Measurements from ENCODE around the gene SHROOM3.

The SHROOM3 gene

GRCh38 chr4:76626686-76627465 lies 191.8 kb downstream of the SHROOM3 start:
- no peak for DNase-seq

GRCh38 chr4:76628251-76628650 lies 193.2 kb downstream of the SHROOM3 start:
- DNase-seq: no peak

- no peak for DNase-seq
Measured at GRCh38 chr4:76630741-76631140, 195.7 kb downstream of the SHROOM3 start.

DNA sequence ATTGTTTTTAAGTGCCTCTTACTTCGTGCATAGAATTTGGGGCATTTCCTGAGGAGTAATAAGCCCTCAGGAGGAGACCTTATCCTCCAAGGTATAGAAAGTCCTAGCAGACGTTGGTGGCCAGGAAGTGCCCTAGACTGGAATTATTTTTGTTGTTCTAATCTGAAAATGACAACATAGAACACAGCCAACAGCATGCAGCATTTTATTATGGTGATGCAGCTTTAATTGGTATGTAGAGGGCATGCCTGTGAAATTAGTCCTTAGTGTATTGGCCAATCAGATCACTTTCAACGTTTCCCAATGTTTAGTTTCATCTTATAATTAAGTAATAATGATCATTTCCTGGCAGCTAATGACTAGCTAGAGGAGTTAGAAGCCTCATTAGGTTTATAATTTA lies 199.2 kb downstream of the SHROOM3 start:
- DNase-seq: no peak

GRCh38 chr4:76637712-76638361 lies 202.8 kb downstream of the SHROOM3 start:
- DNase-seq: no peak

DNA sequence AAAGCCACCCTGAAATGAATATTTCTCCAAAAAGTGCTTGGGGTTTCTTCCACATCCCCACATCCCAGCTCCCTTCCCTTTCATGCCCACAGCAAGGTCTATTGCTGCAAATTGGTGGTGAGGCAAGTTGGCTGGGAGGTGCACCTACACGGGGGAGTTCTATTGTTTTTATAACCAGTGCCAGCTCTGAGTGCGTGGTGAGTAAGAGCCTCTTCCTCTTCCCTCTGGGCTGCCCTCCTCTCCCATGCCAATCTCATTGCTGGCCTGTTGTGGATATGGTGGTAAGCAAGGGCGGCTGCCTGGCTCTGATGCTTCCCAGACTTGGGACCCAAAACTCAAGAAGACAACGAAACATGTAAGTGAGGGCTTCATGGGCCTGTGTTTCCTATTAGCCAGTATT lies 204.3 kb downstream of the SHROOM3 start:
- DNase-seq: no peak

GRCh38 chr4:76640353-76640910 lies 205.4 kb downstream of the SHROOM3 start:
- no peak for DNase-seq

DNA sequence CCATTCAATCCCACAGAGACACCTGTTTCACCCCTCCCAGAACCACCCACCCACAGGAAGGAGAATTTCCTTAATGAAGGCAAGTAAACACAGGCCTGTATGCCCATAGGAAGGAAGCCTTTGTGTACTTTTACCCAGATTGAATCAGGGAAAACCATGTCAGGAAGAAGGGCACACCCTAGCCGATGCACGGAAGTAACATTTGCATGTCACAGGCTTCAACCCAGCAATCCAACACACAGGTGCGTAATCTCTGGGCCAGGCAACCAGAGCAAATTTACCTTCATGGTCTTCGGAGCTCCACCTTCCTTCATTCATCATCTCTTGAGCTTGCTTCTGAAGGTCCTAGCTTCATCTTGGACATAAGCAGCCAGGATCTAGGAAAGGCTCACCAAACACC lies 206.3 kb downstream of the SHROOM3 start:
- no peak for DNase-seq

DNA sequence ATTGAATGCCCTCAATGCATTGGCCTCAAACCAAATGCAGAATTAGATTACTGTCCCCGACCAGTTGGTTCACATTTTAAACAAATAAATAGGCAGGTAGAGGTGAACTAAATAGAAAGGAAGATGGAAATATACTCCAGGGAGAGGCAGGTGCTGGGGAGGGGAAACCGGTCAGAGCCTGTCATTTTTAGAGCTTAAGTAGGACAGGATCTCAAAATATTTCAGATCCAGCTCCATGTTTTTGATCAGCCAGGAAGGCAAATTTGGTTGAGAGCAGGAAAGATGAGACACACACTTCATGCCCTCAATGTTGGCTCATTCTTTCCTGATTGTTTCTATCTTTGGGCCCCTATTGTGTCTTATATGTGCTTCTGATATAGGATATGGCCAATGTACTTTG lies 206.7 kb downstream of the SHROOM3 start:
- no peak for DNase-seq

- DNase-seq: no peak
Measured at GRCh38 chr4:76644831-76645485, 209.9 kb downstream of the SHROOM3 start.

DNA sequence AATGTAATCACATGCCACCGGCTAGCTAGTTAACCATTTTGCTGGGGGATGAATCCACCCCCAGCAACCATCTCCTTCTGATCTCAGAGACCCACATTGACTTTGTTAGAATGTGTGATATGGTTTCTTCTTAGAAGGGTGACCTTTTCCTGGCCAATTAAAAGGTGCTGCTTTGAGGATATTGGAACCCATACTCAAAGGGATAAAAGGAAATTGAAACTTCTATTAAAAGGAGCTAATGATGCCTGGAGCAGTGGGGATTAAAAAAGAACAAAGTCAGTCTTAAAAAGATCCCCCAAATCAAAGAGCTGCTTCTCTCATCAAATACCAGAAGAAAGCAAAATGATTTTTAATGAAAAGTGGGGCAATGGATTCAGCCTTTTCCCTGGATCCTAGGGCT lies 214.1 kb downstream of the SHROOM3 start:
- no peak for DNase-seq

DNA sequence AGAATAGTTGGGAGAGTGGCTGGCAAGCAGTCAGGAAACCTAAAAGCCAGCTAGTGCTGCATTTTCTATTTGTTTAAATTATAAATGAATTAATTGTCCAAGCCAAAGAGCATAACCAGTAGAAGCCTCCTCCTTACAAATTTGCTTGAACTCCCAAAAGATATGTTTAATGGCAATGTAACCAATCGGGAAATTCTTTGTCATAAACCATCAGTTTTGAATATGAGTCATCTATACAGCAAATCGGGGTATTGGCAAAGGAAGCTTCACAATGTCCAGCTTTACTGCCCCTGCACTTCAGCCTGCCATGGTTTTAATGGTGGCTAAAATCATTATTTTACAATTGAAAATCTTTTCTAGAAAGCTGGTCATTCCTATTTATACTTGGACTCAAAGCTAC lies 216.6 kb downstream of the SHROOM3 start:
- DNase-seq: no peak

- no peak for DNase-seq
Measured at GRCh38 chr4:76652389-76652788, 217.4 kb downstream of the SHROOM3 start.

- DNase-seq: no peak
Measured at GRCh38 chr4:76654084-76654483, 219.1 kb downstream of the SHROOM3 start.

DNA sequence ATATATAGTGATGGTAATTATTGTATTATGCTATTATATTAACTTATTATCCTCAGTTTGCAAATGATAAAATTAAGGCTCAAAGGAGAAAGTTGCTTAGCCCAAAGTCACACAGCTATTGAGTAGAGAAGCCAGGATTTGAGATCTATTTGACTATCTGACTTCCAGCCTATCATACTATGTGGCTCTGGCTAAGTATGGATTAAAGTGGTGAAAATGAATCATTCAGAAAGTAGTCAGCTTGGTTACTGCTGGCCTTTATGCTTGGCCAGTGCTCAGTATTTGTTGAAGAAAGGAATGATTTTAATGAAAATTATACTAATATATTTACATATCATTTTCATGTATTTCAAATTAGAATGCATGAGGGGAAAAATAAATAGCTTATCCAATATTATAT lies 219.8 kb downstream of the SHROOM3 start:
- DNase-seq: peak; percentile 28

DNA sequence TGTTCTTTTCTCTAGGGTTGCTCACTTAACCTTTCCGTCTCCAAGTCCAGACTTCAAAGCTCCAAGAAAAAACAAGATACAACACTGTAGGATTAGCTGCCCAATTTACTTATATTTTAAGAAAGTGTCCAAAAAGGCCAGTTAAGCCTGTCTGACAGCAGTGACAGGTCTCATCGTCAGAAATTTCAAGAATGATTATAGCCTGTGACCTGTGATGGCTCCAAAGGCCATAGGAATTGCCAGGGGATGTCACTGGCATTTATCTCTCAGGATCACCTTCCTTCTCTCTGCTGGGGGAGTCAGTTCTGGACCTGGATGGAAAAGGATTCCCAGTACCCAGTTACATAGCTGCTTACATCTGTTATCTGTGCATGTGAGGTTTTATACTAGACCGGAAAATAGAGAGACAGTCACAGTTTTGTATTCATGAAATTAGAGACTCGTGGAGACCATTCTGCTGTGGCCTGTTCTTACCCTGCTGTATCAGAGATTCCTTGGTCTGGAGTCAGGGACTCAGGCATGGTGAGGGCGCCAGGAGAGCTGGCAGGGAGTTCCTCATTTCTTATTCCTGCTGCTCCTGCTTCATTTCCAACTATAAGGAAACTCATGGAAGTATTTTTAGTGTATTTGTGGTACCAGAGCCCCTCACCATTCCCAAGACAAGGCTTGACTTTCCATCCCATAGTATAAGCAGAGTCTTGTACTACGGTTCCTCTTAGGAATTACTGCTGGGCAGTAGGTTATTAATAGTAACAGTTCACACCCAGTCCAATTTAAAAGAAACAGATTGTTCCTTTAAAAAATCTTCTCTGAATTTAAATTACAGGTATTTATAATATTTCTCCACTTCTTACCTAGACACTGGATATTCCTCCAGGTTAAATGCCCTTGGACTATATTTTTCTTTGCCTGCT lies 220.8 kb downstream of the SHROOM3 start:
- DNase-seq: no peak

DNA sequence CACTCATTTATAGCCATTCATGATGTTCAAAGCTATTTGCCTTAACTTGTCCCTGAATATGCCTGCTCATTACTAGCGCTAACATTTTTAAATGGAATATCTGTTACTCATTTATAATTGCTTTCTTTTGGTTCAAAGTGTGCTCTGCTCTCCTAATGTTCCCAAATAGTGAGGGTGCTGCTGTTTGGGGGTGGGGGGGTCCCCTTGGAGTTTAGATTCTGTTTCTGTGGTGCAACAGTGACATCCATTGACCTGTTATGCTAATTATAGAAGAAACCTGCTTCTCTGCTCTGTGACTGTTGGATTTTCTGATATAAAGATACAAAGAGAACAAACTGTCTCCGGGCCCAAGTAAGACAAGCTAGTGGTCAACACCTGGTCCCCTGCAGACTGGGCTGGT lies 222.4 kb downstream of the SHROOM3 start:
- DNase-seq: no peak

DNA sequence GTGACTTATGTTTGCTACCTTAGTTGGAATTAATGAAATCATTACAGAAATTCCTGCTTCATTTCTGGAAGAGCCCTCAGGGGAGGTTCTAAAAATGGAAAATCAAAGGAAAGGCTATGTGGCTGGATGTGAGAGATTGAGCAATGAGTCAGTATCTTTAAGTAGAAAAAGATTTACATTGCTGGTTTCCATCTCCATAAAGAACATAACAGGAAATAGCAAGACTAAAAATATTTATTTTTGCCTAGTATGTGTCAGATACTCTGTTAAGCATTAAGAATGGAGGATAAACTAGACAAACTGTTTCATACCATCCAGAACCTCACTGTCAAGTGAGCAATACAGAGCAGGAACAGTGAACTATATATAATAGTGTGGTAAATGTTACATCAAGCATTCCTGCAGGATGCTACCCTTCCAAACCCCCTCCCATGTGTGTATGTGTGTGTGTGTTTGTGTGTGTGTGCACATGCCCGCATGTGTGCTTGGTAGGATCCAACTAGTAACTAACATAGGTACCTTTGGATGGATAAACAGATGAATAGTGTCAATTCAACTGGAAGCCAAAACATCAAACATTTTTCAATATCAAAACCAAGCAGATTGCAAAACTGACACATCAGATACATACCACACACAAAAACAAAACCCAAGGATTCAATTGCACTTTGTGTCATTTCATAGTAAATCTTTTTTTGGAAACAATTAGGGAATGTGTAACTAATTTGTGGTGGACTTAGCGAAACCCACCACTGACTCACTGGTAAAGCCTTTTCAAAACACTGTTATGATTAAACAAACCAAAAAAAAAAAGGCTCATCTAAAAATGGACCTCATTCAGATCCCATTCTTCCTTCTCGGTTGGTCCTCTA lies 223.4 kb downstream of the SHROOM3 start:
- DNase-seq: no peak

- DNase-seq: no peak
Measured at GRCh38 chr4:76659103-76659490, 224.1 kb downstream of the SHROOM3 start.

GRCh38 chr4:76663824-76664223 lies 228.8 kb downstream of the SHROOM3 start:
- no peak for DNase-seq

GRCh38 chr4:76665153-76665552 lies 230.1 kb downstream of the SHROOM3 start:
- no peak for DNase-seq

DNA sequence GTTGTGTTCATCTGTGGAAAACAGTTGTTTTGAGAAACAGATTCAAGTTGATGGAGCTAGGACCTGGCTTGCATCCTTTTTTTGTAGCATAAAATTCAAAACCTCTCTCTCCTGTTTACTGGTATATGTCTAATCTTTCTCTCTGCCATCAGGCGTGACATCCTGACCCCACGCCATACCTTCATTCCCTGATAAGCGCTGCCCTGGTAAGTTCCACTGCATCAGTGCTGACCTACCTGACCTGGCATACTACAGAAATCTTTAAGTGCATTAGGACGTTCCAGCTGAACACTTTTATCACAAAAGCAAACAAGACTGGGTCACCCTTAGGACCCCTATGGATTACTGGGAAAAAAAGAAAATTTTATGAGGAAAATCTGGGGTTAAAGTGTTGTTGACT lies 230.7 kb downstream of the SHROOM3 start:
- DNase-seq: no peak
